ENCODE data around the gene WNT1. TPM values are rescaled to one million over a fixed set of nuclear protein-coding genes. Genes with fewer than 3 reads are reported as not detected.

WNT1 gene
- total RNA-seq, 1 experiment from 2014 or later, result not detected

DNA sequence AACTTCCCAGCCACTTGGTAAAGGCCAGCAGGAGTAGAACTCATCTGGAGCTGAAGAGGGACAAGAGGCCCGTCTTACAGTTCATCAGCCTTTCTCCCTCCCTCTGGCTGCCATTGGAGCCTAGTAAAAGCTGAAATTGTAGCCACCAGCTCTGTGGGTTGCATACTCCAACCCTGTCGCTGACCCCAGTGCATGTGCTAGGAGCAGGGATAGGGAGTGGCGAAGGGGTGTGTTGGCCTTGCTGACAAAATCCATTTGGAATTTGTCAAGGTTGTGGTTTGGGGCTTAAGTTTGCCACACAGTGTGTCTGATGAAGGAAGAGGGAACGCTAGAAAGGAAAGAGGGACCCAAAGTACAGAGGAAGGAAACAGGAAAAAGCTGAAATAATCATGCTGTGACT lies 16.8 kb upstream of the WNT1 start:
- peak; percentile 41 for DNase-seq (ENCODE audit: low read depth)

DNA sequence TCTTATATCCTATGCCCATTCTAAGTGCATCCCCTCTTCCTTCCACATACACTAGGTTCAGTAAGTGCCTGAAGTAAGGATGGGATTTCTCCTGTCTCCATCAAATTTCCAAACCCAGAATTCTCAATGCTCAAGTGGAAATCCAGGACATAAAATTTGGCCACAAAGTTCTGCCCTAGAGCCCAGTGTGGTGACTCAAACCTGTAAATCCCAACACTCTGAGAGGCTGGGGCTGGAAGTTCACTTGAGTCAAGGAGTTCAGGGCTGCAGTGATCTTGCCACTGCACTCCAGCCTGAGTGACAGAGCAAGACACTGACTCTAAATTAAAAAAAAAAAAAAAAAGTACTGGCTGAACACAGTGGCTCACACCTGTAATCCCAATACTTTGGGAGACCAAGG lies 16.3 kb upstream of the WNT1 start:
- DNase-seq (ENCODE audit: low read depth), result peak; percentile 42

DNA sequence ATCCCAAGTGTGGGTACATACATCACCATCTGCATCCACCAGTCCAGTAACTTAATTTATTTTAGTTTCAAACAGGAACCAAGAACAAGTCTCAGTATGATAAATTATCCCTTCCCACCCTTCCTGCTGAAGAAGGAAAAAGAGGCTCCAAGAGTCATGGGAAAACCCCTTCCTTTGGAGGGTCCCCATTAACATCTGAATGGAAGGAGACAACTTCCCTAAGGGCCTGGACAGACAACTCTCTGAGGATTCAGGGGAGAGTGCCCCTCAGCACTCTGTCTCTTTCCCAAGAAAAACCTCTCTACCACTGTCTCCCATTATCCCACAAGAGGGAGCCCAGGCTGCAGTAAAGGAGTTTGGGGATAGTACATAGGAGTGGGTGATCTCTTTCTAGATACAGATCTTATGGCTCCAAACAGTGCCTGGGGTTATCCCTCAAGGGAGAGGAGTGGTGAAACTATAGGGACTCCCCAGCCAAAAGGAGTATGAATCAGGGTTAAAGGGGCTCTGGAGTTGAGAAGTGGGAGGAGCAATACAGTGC lies 12.8 kb upstream of the WNT1 start:
- peak; percentile 28 for DNase-seq (ENCODE audit: low read depth)

DNA sequence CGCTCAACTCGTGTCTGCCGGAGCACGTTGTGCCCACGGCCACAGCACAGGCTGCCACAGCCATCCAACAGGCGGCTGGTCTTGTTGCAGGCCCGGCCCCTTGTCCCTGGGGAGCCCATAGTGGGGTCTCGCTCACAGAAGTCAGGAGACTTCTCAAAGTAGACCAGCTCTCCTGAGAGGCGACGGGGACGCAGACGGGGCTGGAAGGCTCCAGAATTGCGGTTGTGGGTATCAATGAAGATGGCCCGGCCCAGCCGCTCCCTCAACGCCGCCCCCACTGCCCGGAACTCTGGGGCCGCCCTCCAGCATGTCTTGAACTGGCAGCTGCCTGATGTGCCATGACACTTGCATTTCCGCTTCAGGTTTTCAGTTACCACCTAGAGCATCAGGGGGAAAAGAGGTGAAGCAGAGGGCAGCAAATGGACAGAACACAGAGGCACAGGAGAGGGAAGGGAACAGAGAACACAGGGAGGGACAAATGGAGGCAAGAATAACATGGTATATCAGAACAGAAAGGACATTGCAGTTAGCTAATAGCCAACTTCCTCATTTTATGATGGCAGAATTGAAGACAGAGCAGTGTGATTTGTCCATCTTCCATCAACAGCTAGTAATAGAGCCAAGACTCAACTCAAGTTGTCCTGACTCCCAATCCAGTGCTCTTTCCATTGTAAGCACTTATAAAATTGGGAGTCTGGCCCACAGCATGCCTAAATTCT lies 11.8 kb upstream of the WNT1 start:
- no peak for DNase-seq (ENCODE audit: low read depth)

DNA sequence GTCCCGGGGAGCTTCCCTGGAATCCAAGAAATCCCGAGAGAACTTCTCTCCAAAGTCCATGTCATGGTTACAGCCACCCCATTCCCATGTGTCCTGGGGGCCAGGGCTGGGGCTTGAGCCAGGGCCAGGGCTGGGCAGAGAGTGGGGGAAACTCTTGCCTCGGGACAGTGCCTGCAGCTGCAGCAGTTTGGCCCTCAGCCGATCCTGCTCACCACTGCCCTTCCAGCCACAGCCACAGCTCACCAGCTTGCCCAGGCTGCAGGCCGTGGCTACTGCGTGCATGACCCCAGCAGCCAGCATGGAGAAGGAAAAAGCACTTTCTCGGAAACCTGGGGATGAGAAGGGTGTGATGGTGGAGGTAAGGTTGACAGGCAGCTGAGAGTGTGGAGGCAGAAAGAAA lies 10.1 kb upstream of the WNT1 start:
- DNase-seq (ENCODE audit: low read depth), result no peak

DNA sequence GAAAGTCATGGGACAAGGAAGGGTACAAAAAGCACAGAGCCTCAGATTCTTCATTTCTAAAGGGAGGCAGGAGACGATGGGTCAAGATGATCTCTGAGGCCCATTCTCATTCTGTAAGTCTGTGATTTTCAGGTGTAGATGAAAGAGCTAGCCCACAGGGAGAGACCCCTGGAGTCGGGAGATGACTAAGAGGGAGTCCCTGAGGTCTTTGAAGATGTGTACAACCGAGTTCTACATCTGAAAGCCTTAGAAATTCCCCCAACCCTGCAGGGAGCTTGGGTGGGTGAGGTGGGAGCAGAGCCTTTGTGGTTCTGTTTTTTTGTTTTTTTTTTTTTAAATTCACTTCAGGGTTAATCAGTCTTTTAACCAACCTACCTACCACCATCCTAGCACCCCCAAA lies 9.7 kb upstream of the WNT1 start:
- no peak for DNase-seq (ENCODE audit: low read depth)

DNA sequence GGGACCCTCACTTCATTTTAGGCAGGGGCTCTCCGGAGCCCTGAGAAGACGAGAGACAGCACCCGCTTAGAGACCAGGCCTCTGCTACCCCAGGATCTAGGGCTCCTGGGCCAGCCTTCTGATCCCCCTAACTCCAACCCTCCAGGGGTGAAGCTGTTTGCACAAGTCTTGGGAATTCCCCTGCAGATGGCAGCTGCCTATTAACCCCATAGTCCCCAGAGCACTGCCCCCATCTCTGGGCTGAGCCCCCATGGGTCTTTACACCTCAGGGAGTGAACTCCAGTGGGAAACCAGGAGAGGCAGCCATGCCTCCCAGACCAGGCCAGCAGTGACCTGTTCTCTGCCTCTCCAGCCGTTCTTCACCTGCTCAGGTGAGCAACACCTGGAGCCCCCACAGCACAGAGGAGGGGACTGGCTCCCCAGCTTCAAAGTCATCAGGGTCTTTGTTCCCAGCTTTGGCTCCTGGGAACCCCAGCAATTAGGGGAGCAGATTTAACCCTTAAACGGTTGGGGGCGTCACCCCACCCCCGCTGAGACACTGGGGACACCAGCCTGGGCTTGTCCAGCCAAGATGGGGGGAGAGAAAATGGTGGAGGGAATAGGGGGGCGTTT lies 8.9 kb upstream of the WNT1 start:
- DNase-seq (ENCODE audit: low read depth), result no peak

DNA sequence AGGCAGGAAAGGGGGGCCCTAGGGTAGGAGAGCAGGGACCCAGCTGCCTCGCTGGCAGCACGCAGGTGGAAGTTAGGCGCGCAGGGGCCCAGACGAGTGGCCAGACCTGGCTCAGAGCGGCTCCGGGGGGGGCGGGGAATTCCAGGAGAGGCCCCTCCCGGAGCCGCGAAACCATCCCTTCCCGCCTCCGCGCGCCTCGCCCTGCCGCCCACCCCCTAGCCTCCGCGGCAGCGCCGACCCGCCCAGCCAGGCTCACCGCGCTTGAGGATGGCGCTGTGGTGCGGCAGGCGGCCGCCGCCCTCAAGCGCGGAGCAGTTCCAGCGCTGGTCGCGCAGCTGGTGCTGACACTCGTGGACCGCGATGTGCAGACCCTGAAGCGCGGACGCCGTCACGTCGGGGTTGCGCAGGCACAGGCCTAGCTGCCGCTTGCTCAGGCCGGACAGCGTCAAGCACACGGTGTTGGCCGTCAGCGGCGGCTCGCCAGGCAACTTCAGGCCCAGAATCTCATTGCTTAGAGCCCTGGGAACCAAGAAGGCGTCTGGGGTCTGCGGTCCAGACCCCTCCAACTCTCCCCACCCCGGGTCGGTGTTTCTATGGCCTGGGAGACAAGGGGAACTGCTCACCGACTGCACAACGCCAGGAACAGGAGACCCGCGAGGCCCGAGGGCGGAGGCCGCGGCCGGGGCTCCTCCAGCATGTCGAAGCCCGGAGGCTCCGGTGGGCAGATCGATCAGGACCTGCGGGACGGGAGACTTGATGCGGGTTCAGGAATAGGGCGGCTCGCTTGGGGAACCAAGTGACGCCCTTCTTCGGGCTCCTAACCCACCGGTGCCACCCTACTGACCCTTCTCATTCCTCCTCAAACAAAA lies 8.1 kb upstream of the WNT1 start:
- no peak for DNase-seq (ENCODE audit: low read depth)

DNA sequence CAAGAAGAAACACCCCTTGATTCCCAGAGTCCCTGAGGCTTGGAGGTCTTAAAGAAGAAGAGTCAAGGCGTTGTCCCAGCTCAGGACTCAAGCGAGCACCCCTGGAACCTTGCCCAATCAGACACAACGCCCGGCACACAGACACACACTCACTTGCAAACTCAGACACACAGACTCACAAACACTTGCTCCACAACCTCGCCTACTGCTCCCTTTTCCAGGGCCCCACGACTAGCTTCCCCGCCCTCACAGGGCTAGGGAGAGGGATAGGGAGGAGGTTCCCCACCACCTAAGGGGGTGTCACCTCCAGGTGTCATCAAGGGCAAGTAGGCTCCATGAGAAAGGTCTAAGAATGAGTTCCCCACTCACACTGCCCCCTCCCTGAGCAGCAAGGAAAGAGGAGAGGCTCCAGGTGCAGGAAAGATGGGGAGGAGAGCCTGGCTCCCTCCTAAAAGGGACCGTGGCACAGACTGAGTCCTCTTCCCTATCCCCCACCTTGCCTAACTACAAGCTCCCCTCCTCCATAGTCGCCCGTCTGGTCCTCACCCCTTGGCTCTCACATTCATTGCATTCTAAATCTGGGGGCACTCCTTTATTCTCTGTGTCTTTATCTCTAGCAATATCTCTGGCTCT lies 7.3 kb upstream of the WNT1 start:
- no peak for DNase-seq (ENCODE audit: low read depth)

DNA sequence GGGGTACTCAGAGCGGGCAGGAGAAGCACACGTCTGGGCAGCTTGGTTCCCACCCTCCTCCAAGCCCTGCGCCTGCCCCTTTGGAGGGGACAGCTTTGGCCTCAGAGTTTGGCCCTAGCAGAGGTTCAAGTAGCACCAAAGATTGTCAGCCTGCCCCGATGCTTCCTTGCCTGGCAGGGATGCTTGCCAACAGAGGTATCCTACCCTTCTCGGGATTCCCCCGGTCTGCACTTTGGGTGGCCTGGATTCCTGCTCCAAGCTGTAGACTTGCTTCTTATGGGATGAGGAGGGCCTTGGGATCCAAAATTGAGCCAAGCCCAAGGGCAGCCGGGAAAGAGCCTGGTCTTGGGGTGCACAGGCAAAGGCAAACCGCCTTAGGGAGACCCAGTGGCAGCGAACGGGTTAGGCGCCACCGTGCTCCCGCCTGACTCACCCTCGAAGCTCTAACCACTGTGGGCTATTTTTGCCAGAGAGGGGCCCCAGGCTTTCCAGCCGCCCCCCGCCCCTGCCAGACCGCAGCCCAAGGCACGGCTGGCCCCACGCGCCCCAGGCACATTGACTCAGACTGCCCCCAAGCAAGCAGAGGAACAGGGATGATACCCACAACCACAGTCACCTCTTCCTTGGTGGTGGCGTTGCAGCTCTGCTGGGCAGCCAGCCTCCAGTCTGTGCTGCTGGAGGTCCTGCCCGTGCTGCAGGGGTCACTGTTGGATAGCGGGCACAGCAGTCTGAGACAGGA lies 5.7 kb upstream of the WNT1 start:
- peak; percentile 48 for DNase-seq (ENCODE audit: low read depth)

DNA sequence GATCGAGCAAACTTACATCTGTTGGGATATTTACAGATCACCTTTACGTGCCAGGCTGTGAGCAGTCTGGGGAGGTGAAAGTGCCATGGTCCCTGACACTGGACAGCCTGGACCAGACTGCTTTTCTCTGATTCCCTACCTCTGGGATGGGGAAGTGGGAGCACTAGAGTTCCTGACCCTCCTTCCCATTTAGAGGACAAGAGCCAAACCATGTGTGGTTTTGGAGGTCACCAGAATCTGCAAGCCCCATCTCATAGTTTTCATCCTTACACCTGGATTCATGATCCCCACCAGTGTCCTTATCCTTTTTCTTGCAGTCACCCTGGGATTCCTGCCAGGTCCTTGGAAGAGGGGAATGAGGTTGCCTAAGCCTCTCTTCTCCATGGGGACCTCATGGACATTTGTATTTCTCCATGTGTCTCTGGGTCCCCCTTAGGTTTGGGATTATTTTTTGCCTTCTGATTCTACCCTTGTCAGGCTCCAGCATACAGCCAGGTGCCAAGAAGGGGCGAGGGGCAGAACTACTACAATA lies 5.1 kb upstream of the WNT1 start:
- DNase-seq (ENCODE audit: low read depth), result no peak

DNA sequence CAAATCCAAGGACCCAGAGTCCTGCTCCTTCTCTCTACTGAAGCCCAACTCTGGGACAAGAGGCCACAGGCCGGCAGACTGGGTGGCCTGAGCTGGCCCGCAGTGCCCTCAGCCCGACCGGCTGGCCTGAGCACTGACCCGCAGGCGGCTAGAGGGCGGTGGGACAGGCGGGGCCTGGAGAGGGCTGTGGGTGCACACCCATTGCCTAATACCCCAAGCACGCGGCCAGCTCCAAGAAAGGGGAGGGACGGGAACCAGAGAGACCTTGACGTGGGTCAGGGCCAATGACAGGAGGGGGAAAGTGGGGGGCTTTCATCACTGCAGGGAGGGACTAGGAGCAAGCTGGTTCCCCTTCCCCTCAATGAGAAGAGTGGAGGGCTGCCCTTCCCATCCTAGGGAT lies 4.6 kb upstream of the WNT1 start:
- DNase-seq (ENCODE audit: low read depth), result no peak

DNA sequence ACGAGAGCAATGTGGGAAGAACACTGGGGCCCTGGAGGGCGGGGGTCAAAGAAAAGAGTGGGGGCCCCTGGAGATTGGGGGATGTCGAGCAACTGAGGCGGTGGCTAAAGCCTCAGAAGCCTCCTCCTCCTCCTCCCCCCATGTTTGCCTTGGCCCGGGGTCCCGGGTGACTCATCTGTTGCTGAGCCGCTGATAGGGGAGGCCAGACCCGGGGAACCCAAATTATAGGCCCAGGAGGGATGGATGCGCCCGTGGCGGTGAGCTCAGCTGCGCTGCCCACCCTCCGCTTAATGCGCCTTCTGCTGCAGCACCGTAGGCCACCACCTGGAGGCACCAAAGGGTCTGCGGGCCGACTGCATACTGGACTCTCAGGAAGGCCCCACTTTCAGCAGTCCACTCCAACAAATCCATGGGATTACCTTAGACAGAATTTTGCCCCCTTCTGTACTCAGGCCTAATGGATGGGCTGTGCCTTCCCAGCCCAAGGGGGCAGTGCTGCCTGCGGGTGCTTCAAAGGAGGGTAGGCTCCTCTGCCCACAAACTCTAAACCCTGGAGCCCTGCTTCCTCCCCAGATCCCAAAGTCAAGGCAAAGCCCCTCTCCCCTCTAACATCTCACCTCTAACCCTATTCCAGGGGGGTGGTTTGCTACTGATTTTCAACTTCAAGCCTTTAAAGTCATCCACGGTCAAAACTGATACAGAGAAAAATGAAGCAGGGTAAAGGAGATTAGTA lies 4.0 kb upstream of the WNT1 start:
- no peak for DNase-seq (ENCODE audit: low read depth)

DNA sequence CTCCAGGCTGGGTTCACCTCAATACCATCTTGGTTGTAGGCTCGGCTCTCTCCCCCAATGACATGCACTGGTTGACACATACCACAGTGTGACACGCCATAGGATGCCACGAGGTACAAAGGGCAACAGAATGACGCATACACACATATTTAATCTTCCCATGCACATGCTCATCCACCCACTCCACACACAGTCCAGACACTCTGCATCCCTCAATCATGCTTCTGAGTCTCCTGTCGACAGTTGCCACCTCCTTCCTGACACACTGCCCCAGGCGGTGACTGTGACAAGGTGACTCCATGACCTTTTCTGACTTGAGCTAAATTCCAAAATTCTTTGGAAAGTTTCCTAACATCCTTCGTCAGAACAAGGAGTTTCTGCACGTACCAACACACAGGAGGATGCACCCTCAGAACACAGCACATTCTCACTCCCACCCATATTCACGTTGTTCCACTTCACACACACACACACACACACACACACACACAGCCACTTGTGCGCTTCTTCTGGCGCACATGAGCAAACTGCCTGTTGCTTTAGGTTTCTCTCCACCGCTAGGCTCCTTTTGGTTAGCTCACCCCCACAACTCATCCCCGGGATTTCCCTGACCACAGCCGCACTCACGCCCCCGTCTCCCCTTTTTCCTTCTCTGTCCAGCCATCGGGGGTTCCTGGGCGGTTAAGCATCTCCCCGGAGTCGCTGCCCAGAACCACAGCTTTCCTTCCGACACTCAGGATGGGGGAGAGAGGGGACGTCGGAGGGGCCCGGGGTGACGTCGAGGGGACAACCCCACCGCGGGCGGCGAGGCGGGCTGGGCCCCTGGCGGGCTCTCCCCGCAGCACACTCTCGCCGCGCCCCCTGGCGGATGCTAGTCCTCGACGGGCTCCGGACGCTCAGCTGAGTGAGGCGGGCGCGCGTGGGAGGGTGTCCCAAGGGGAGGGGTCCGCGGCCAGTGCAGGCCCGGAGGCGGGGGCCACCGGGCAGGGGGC lies 536 bp upstream of the WNT1 start:
- DNase-seq (ENCODE audit: low read depth), result no peak

DNA sequence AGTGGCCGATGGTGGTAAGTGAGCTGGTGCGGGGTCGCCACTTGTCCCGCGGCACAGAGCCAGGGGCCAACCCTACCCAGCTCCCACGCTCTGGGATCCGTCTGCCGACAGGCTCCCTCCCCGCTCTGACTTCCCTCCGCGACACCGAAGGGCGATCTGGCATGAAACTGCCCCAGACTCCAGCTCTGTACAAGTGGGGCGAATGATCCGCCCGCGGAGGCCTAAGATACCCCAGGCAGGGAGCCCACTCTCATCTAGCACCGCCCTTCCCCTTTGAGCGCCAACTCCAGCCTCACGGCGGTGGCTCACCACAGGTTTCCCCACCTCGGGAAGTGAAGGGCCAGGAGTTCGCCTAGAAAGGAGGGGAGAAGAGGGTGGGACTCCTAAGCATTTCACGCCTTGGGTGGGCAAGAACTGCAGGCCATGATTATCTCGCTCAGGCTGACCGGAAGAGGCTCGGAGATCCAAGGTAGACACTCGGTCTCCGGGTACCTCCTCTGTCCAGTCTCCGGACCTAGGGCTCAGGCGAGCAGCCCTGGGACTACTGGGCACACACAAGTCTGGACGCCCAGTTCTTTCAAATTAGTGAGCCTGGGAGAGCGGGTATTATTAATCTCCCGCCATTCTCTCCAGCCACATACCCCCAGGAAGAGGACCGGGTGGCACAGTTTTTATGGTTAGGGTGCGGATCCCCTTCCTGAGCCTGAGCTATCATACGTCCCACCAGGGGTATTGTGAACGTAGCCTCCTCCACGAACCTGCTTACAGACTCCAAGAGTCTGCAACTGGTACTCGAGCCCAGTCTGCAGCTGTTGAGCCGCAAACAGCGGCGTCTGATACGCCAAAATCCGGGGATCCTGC lies 849 bp downstream of the WNT1 start:
- DNase-seq (ENCODE audit: low read depth), result no peak

DNA sequence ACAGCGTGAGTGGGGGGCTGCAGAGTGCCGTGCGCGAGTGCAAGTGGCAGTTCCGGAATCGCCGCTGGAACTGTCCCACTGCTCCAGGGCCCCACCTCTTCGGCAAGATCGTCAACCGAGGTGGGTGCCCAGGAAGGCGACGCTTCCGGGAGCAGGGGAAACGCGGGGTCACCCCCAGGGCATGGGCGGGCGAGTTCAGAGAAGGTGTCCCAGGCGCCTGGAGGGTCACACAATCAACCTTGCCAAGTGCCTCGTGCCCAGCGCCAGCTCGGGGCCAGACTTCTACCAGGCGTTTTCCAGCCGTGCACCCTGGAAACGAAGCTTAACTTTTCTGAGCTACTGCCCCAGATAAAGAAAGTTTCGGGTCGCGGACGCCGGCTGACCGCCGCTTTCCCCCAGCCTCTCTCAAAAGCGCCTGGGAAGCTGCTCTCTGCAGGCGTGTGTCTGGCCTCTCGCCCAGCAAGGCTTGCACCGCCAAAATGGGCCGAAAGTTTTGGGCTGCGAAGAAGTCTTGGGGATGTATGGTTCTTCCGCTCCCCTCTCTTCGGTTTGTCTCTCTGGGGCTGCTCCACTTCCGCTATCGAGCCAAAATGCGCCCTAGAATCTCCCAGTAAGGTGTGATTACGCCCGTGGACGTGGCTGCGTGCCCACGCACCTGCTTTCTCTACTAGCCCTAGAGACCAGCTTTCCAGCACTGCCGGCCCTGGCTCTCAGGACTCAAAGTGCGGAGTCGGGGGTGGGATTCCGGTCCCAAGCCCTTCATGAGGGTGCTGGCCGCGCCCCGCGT lies 1.7 kb downstream of the WNT1 start:
- DNase-seq (ENCODE audit: low read depth), result no peak

DNA sequence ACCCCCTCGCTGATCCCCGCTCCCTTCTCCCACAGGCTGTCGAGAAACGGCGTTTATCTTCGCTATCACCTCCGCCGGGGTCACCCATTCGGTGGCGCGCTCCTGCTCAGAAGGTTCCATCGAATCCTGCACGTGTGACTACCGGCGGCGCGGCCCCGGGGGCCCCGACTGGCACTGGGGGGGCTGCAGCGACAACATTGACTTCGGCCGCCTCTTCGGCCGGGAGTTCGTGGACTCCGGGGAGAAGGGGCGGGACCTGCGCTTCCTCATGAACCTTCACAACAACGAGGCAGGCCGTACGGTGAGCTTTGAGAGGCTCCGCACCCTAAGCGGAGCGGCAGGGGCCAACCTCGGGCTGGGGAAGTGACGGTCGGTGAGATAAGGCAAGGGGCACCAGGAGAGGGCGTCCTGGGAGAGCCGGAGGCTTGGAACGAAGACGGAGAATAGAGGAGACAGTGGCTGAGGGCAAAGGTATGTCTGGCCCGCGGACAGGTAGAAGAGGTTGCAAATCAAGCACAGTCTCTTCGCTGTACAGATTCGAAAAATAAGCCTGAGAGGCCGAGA lies 2.3 kb downstream of the WNT1 start:
- no peak for DNase-seq (ENCODE audit: low read depth)

Data from LHCN-M2 (cell line).